T-helper 1 cell treated with Interleukin-12 subunit alpha and Interleukin-12 subunit beta and Interleukin-4 antibody, amounts not matched to agents 30 ng/mL and 1 ng/mL, for 36 hours (primary cell): Measurements from ENCODE around the gene OR13C4. TPM values are rescaled to one million over a fixed set of nuclear protein-coding genes. Genes with fewer than 3 reads are reported as not detected.
"Not testable (repeated sequence)": the region's sequence is repeated elsewhere in the genome, so short reads cannot be mapped to it uniquely, and the experiment has no call there.

Experiments used
- intact Hi-C: fragments of 100-400 bp; cut with micrococcal nuclease; formaldehyde crosslinking; loops from one replicate; pipeline ENCODE4 v1.15.1; 2024
- total RNA-seq: library from RNA; stranded (reverse); gene quantifications from 2 replicates; pipeline ENCODE4 v1.2.3, GENCODE V29; 2022

OR13C4 gene
- not detected in 2 replicates for total RNA-seq

- intact Hi-C loops, result no loop called here
These were observed at the start of gene OR13C4 for GRCh38 chr9:104527109-104527508. TSS of gene OR13C4 (minus strand) at chr9:104527209. CDS start at chr9:104527209, 0 bp downstream.

GRCh38 chr9:104575456-104575855, 48.4 kb upstream of the OR13C4 start:
- intact Hi-C loops, result no loop called here

- intact Hi-C loops, result no loop called here
These were observed 45.6 kb upstream of the OR13C4 start for GRCh38 chr9:104572612-104573011.

- intact Hi-C loops, result no loop called here
These were observed 41.9 kb upstream of the OR13C4 start, which contains the start of gene OR13C8 for GRCh38 chr9:104568868-104569267. TSS of gene OR13C8 (plus strand) at chr9:104569168. CDS start at chr9:104569168, 0 bp downstream.

- intact Hi-C loops, result no loop called here
These were observed 37.3 kb upstream of the OR13C4 start for GRCh38 chr9:104564358-104564757.

GRCh38 chr9:104556830-104557634, 30.0 kb upstream of the OR13C4 start:
- intact Hi-C loops, result no loop called here

- intact Hi-C loops, result no loop called here
These were observed 28.5 kb upstream of the OR13C4 start for GRCh38 chr9:104555521-104555920.

- intact Hi-C loops, result no loop called here
These were observed 26.3 kb upstream of the OR13C4 start for GRCh38 chr9:104553261-104553660.

- intact Hi-C loops, result no loop called here
These were observed 17.6 kb upstream of the OR13C4 start for GRCh38 chr9:104544644-104545043.

- intact Hi-C loops, result no loop called here
These were observed 12.3 kb upstream of the OR13C4 start for GRCh38 chr9:104539275-104539674.

GRCh38 chr9:104536756-104537155, 9.7 kb upstream of the OR13C4 start, which contains the start of gene OR13C3:
TSS of gene OR13C3 (minus strand) at chr9:104536856. CDS start at chr9:104536723, 133 bp downstream.
- intact Hi-C loops, result no loop called here

- intact Hi-C loops, result not testable (repeated sequence)
These were observed 6.8 kb downstream of the OR13C4 start for GRCh38 chr9:104520241-104520640.

GRCh38 chr9:104514901-104515300, 12.1 kb downstream of the OR13C4 start:
- intact Hi-C loops, result no loop called here

GRCh38 chr9:104506565-104506964, 20.4 kb downstream of the OR13C4 start:
- intact Hi-C loops, result no loop called here

- intact Hi-C loops, result no loop called here
These were observed 23.0 kb downstream of the OR13C4 start, which contains the start of gene OR13F1 for GRCh38 chr9:104503963-104504362. TSS of gene OR13F1 (plus strand) at chr9:104504263. CDS start at chr9:104504263, 0 bp downstream.

GRCh38 chr9:104503440-104503839, 23.6 kb downstream of the OR13C4 start:
- intact Hi-C loops, result no loop called here

- intact Hi-C loops, result no loop called here
These were observed 32.2 kb downstream of the OR13C4 start for GRCh38 chr9:104494808-104495207.

GRCh38 chr9:104485014-104485413, 42.0 kb downstream of the OR13C4 start:
- intact Hi-C loops, result no loop called here

- intact Hi-C loops, result no loop called here
These were observed 44.0 kb downstream of the OR13C4 start for GRCh38 chr9:104482921-104483570.
